DLD1 (cell line): ENCODE measurements around the gene BTBD2.

ENCODE experiments used
- in situ Hi-C: cut with HindIII; loops from 2 replicates; pipeline ENCODE4 v1.10.0; 2017; ENCODE audit warnings: low sequenced_read_pairs

The BTBD2 gene

GRCh38 chr19:1987197-1988187 is 28.0 kb downstream of the BTBD2 start:
- in situ Hi-C loops: no loop called here

GRCh38 chr19:1986357-1987162 is 29.0 kb downstream of the BTBD2 start:
- in situ Hi-C loops: no loop called here

GRCh38 chr19:1985588-1986356 is 29.7 kb downstream of the BTBD2 start:
- in situ Hi-C loops: no loop called here

- in situ Hi-C loops: no loop called here
Measured at GRCh38 chr19:1984357-1984756, 31.2 kb downstream of the BTBD2 start.

- in situ Hi-C loops: no loop called here
Measured at GRCh38 chr19:1981253-1981652, 34.3 kb downstream of the BTBD2 start.

GRCh38 chr19:1980809-1981181 is 34.7 kb downstream of the BTBD2 start:
- in situ Hi-C loops: no loop called here

- in situ Hi-C loops: no loop called here
Measured at GRCh38 chr19:1980091-1980808, 35.3 kb downstream of the BTBD2 start.

- in situ Hi-C loops: no loop called here
Measured at GRCh38 chr19:1979642-1980041, 35.9 kb downstream of the BTBD2 start.

GRCh38 chr19:1979017-1979416 is 36.5 kb downstream of the BTBD2 start:
- in situ Hi-C loops: no loop called here

GRCh38 chr19:1978346-1978894 is 37.1 kb downstream of the BTBD2 start:
- in situ Hi-C loops: no loop called here

GRCh38 chr19:1977120-1977519 is 38.4 kb downstream of the BTBD2 start:
- in situ Hi-C loops: no loop called here

GRCh38 chr19:1975162-1975480 is 40.4 kb downstream of the BTBD2 start:
- in situ Hi-C loops: no loop called here

GRCh38 chr19:1974381-1975161 is 40.9 kb downstream of the BTBD2 start:
- in situ Hi-C loops: no loop called here

- in situ Hi-C loops: no loop called here
Measured at GRCh38 chr19:1970806-1971502, 44.6 kb downstream of the BTBD2 start.

- in situ Hi-C loops: no loop called here
Measured at GRCh38 chr19:1970003-1970805, 45.3 kb downstream of the BTBD2 start.

- in situ Hi-C loops: no loop called here
Measured at GRCh38 chr19:1969176-1970002, 46.1 kb downstream of the BTBD2 start.
